ENCODE results near the gene AK8. TPM values are rescaled to one million over a fixed set of nuclear protein-coding genes. Genes with fewer than 3 reads are reported as not detected.

Gene AK8
- total RNA-seq, 2 experiments from 2014 or later: 0.27 TPM; not detected in 1

GRCh38 chr9:132813115-132813771, 64.8 kb downstream of the AK8 start:
- no peaks in the 10 kb centered on the region for H3K36me3 ChIP-seq (ENCODE audit: insufficient read depth, low read length)
- no peak overlapping the region for H3K4me2 ChIP-seq (ENCODE audit: low read length)
- H3K9me2 ChIP-seq (ENCODE audit: insufficient read depth, low read length): no peaks in the 10 kb centered on the region
- no peak overlapping the region for H2AFZ ChIP-seq (ENCODE audit: low read length)
- H3K4me1 ChIP-seq (ENCODE audit: insufficient read depth, low read length, poor library complexity, severe bottlenecking): peaks cover 9% of the 10 kb centered on the region
- H4K20me1 ChIP-seq (ENCODE audit: insufficient read depth, low read length): no peaks in the 10 kb centered on the region
- BruUV-seq (replicated peaks): no TSS peak
- H3K9me3 ChIP-seq (ENCODE audit: low read length): no peaks in the 10 kb centered on the region
- TF ChIP-seq, protein P1, sequence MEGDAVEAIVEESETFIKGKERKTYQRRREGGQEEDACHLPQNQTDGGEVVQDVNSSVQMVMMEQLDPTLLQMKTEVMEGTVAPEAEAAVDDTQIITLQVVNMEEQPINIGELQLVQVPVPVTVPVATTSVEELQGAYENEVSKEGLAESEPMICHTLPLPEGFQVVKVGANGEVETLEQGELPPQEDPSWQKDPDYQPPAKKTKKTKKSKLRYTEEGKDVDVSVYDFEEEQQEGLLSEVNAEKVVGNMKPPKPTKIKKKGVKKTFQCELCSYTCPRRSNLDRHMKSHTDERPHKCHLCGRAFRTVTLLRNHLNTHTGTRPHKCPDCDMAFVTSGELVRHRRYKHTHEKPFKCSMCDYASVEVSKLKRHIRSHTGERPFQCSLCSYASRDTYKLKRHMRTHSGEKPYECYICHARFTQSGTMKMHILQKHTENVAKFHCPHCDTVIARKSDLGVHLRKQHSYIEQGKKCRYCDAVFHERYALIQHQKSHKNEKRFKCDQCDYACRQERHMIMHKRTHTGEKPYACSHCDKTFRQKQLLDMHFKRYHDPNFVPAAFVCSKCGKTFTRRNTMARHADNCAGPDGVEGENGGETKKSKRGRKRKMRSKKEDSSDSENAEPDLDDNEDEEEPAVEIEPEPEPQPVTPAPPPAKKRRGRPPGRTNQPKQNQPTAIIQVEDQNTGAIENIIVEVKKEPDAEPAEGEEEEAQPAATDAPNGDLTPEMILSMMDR (conservative IDR thresholded peaks at IDR 0.05; ENCODE audit: low read length): no peak
- ChIA-PET POLR2A (no interaction called here), CTCF (ENCODE audit: unreplicated experiment) (no interaction called here)
- DNase-seq (ENCODE audit: low spot score): no peak
- intact Hi-C loops (cut with micrococcal nuclease; ENCODE audit: unreplicated experiment): no loop called here
- H3K79me2 ChIP-seq (ENCODE audit: insufficient read depth, low read depth, low read length): no peaks in the 10 kb centered on the region
- no peak overlapping the region for H3K27ac ChIP-seq (ENCODE audit: low read depth, low read length, poor library complexity, severe bottlenecking)
- H3K4me3 ChIP-seq (ENCODE audit: low read depth, low read length, poor library complexity, severe bottlenecking): no peak overlapping the region

DNA sequence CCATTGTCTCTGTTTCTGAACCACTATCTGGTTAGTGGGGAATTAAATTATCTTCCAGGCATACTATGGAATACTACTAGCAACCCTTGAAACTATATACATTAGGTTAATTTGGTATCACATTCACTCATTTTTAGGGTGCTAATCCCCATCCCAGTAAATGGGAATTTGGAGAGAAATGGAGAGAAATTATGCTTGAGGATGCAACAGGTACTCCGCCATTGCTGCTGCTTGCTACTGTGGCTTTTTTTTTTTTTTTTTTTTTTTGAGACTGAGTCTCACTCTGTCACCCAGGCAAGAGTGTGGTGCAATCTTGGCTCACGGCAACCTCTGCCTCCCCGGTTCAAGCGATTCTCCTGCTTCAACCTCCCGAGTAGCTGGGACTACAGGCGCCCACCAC, 66.1 kb downstream of the AK8 start:
- H3K4me1 ChIP-seq (ENCODE audit: insufficient read depth, low read length, poor library complexity, severe bottlenecking): no peaks in the 10 kb centered on the region
- no peaks in the 10 kb centered on the region for H3K79me2 ChIP-seq (ENCODE audit: insufficient read depth, low read depth, low read length)
- H3K36me3 ChIP-seq (ENCODE audit: insufficient read depth, low read length): no peaks in the 10 kb centered on the region
- POLR2A ChIA-PET: no interaction called here
- no peak for TF ChIP-seq EZH2phosphoT487 (IDR thresholded peaks at IDR 0.05; ENCODE audit: borderline replicate concordance, low read depth, low read length)
- TF ChIP-seq, protein P1 (conservative IDR thresholded peaks at IDR 0.05; ENCODE audit: low read length): no peak
- H3K9me2 ChIP-seq (ENCODE audit: insufficient read depth, low read length): no peaks in the 10 kb centered on the region
- no peak overlapping the region for H3K27ac ChIP-seq (ENCODE audit: low read depth, low read length, poor library complexity, severe bottlenecking)
- H4K20me1 ChIP-seq (ENCODE audit: insufficient read depth, low read length): no peaks in the 10 kb centered on the region
- no TSS peak for BruUV-seq (replicated peaks)
- no peak overlapping the region for H2AFZ ChIP-seq (ENCODE audit: low read length)
- H3K4me3 ChIP-seq (ENCODE audit: low read depth, low read length, poor library complexity, severe bottlenecking): no peak overlapping the region
- no peak for DNase-seq (ENCODE audit: low spot score)
- no peaks in the 10 kb centered on the region for H3K9me3 ChIP-seq (ENCODE audit: low read length)
- intact Hi-C loops (cut with micrococcal nuclease; ENCODE audit: unreplicated experiment): no loop called here
- CTCF ChIA-PET (ENCODE audit: unreplicated experiment): no interaction called here
- no peak overlapping the region for H3K4me2 ChIP-seq (ENCODE audit: low read length)

DNA sequence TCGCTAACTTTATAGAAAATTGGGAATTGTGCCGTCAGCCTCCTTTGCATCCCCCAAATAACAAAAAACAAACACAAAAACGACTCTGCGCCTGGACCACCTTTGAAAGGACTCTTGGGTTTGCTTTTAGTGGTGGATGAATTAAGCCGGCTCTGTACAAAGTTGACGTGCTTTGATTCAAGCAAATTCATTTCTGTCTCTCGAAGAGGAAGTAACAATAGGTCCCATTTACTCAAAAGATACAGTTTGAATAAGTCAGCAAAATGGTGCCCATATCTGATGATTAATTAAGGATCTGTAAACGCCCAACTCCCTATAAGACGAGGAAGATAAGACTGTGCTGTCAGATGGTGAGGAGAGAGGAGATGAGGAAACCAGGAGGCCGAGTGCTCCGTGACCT, 67.8 kb downstream of the AK8 start:
- ChIA-PET CTCF (ENCODE audit: unreplicated experiment) (no interaction called here), POLR2A (no interaction called here)
- no peaks in the 10 kb centered on the region for H3K9me2 ChIP-seq (ENCODE audit: insufficient read depth, low read length)

More for the DNA sequence above, 67.8 kb downstream of the AK8 start:
- no peaks in the 10 kb centered on the region for H3K79me2 ChIP-seq (ENCODE audit: insufficient read depth, low read depth, low read length)
- H3K27ac ChIP-seq (ENCODE audit: low read depth, low read length, poor library complexity, severe bottlenecking): no peak overlapping the region
- intact Hi-C loops (cut with micrococcal nuclease; ENCODE audit: unreplicated experiment): no loop called here
- no peaks in the 10 kb centered on the region for H4K20me1 ChIP-seq (ENCODE audit: insufficient read depth, low read length)
- no peaks in the 10 kb centered on the region for H3K9me3 ChIP-seq (ENCODE audit: low read length)
- H2AFZ ChIP-seq (ENCODE audit: low read length): no peak overlapping the region
- no TSS peak for BruUV-seq (replicated peaks)
- H3K36me3 ChIP-seq (ENCODE audit: insufficient read depth, low read length): no peaks in the 10 kb centered on the region
- H3K4me2 ChIP-seq (ENCODE audit: low read length): no peak overlapping the region
- no peak overlapping the region for H3K4me3 ChIP-seq (ENCODE audit: low read depth, low read length, poor library complexity, severe bottlenecking)
- H3K4me1 ChIP-seq (ENCODE audit: insufficient read depth, low read length, poor library complexity, severe bottlenecking): no peaks in the 10 kb centered on the region
- DNase-seq (ENCODE audit: low spot score): no peak
- TF ChIP-seq, protein P1 (conservative IDR thresholded peaks at IDR 0.05; ENCODE audit: low read length): no peak
- no peak for TF ChIP-seq EZH2phosphoT487 (IDR thresholded peaks at IDR 0.05; ENCODE audit: borderline replicate concordance, low read depth, low read length)

Data from OCI-LY7 (cell line).